HCT116 (cell line): ENCODE data around the gene ZSCAN2. TPM values are rescaled to one million over a fixed set of nuclear protein-coding genes. Genes with fewer than 3 reads are reported as not detected.

Source experiments
- ATAC-seq: fragments of 200-7000 bp; cut with Tn5 transposase; 2 replicates; pipeline ENCODE4 v1.9.1; 2020; ENCODE audit warnings: mild to moderate bottlenecking, moderate library complexity
- BruUV-seq: library from RNA; stranded (reverse); fragments of 400-500 nt; replicated peaks from 2 replicates; lab custom pipeline; 2021; lab: Mats Ljungman, UMichigan
- CTCF ChIA-PET: fragments of 300-600 bp; sonication (Branson Sonifier 250); formaldehyde crosslinking; loops from one replicate; lab custom pipeline; 2021; ENCODE audit warnings: antibody characterized with exemption; lab: Charles Lee
- POLR2A ChIA-PET: fragments of 300-600, 350-600 bp; sonication (Branson Sonifier 250); formaldehyde crosslinking; loops from one replicate; lab custom pipeline; 2021; ENCODE audit warnings: antibody characterized with exemption; lab: Charles Lee
- RAD21 ChIA-PET, 2 experiments: fragments of 300-600 bp; sonication (Branson Sonifier 250); formaldehyde crosslinking; loops; one replicate each; lab custom pipeline; 2023; ENCODE audit warnings: low total read pairs in 2 of 2; ENCODE audit not compliant: uncharacterized antibody in 2 of 2, unreplicated experiment in 2 of 2, low non-redundant PET in 1 of 2; lab: Charles Lee
- DNase-seq: peaks from one replicate; pipeline ENCODE4 v3.0.0-alpha.2; 2010; ENCODE audit warnings: low read depth, low spot score
- H2AFZ ChIP-seq: fragments of 200-600 bp; shearing (Covaris generic), sonication (generic); 2 replicates; pipeline ENCODE4 v1.6.1; 2017; ENCODE audit warnings: low read depth, mixed run types, mixed read lengths, antibody characterized with exemption, low read length; ENCODE audit not compliant: poor library complexity, severe bottlenecking
- H3K27ac ChIP-seq: 2 replicates; pipeline ENCODE4 v1.5.1; 2012; ENCODE audit warnings: low read depth, low read length
- H3K27me3 ChIP-seq: fragments of 200-600 bp; sonication (generic); 2 replicates; pipeline ENCODE4 v1.6.1; 2016; ENCODE audit warnings: mixed run types, low read length, mixed read lengths; ENCODE audit not compliant: insufficient read depth
- H3K36me3 ChIP-seq, 2 experiments: fragments of 200-500 bp in 1 of 2; fragments of 200-600 bp in 1 of 2; sonication (Bioruptor generic) in 1 of 2; sonication (generic) in 1 of 2; 2 replicates each; pipeline versions ENCODE4 v1.5.1 to v1.6.1; 2014 to 2016; ENCODE audit warnings: low read length in 2 of 2, inconsistent platforms in 1 of 2, mixed read lengths in 1 of 2, mixed run types in 1 of 2; ENCODE audit not compliant: insufficient read depth in 2 of 2, control insufficient read depth in 1 of 2
- H3K4me1 ChIP-seq, 2 experiments: fragments of 200-600 bp in 1 of 2; sonication (generic) in 1 of 2; 2 replicates each; pipeline versions ENCODE4 v1.5.1 to v1.6.1; 2012 to 2017; ENCODE audit warnings: low read length in 2 of 2, inconsistent platforms in 1 of 2, mild to moderate bottlenecking in 1 of 2, mixed read lengths in 1 of 2, mixed run types in 1 of 2, moderate library complexity in 1 of 2; ENCODE audit not compliant: insufficient read depth in 2 of 2, control insufficient read depth in 1 of 2
- H3K4me2 ChIP-seq: fragments of 200-600 bp; sonication (generic); 2 replicates; pipeline ENCODE4 v1.6.1; 2017; ENCODE audit warnings: mixed run types, low read length, mixed read lengths
- H3K4me3 ChIP-seq, 2 experiments: fragments of 200-600 bp in 1 of 2; sonication (generic) in 1 of 2; replicated peaks in 1 of 2; 2 replicates each; pipeline ENCODE4 v1.5.1; 2011 to 2016; ENCODE audit warnings: low read length in 2 of 2, control low read depth in 1 of 2, low read depth in 1 of 2, mild to moderate bottlenecking in 1 of 2, mixed read lengths in 1 of 2, mixed run types in 1 of 2
- H3K79me2 ChIP-seq: fragments of 200-600 bp; sonication (generic); 2 replicates; pipeline ENCODE4 v1.6.1; 2017; ENCODE audit warnings: mild to moderate bottlenecking, mixed run types, low read length, moderate library complexity, mixed read lengths; ENCODE audit not compliant: insufficient read depth
- H3K9ac ChIP-seq: fragments of 200-600 bp; sonication (generic); 2 replicates; pipeline ENCODE4 v1.6.1; 2016; ENCODE audit warnings: low read length, mixed read lengths
- H3K9me2 ChIP-seq: fragments of 200-600 bp; sonication (generic), shearing (Covaris generic); 2 replicates; pipeline ENCODE4 v1.6.1; 2017; ENCODE audit warnings: mixed run types, mild to moderate bottlenecking, moderate library complexity; ENCODE audit not compliant: insufficient read depth
- H3K9me3 ChIP-seq, 2 experiments: fragments of 200-500 bp in 1 of 2; fragments of 200-600 bp in 1 of 2; sonication (Bioruptor generic) in 1 of 2; sonication (generic) in 1 of 2; 2 replicates each; pipeline ENCODE4 v1.6.1; 2014 to 2017; ENCODE audit warnings: low read length in 2 of 2, mixed read lengths in 2 of 2, inconsistent platforms in 1 of 2, low read depth in 1 of 2, mild to moderate bottlenecking in 1 of 2, mixed run types in 1 of 2, moderate library complexity in 1 of 2; ENCODE audit not compliant: control insufficient read depth in 1 of 2, insufficient read depth in 1 of 2
- H4K20me1 ChIP-seq: fragments of 200-600 bp; sonication (generic), shearing (Covaris generic); 2 replicates; pipeline ENCODE4 v1.6.1; 2017; ENCODE audit warnings: mixed run types, mild to moderate bottlenecking, moderate library complexity; ENCODE audit not compliant: insufficient read depth
- CEBPB ChIP-seq: IDR thresholded peaks from 2 replicates; pipeline ENCODE4 v1.6.1; 2012; ENCODE audit warnings: low read depth
- ELF1 ChIP-seq: IDR thresholded peaks from 2 replicates; pipeline ENCODE4 v1.6.1; 2012; ENCODE audit warnings: low read depth, borderline replicate concordance
- EZH2 ChIP-seq: fragments of 200-600 bp; sonication (generic); IDR thresholded peaks from 2 replicates; pipeline ENCODE4 v1.6.1; 2017; ENCODE audit warnings: antibody characterized with exemption, mixed run types
- POLR2A ChIP-seq: IDR thresholded peaks from 2 replicates; pipeline ENCODE4 v1.7.0; 2011; ENCODE audit warnings: borderline replicate concordance; ENCODE audit not compliant: insufficient read depth, insufficient read length; ENCODE audit errors: extremely low read depth
- SIN3A ChIP-seq: IDR thresholded peaks from 2 replicates; pipeline ENCODE4 v1.6.1; 2012; ENCODE audit warnings: low read depth
- SRF ChIP-seq: IDR thresholded peaks from 2 replicates; pipeline ENCODE4 v1.6.1; 2012; ENCODE audit warnings: low read depth
- ZFX ChIP-seq: fragments of 450-650 bp; IDR thresholded peaks from 2 replicates; pipeline ENCODE4 v1.6.1; 2017
- ZNF274 ChIP-seq: fragments of 200-500 bp; sonication (Bioruptor generic); IDR thresholded peaks from 2 replicates; pipeline ENCODE4 v1.6.1; 2014; ENCODE audit warnings: mild to moderate bottlenecking, low read depth, low read length, inconsistent platforms
- intact Hi-C: fragments of 100-400 bp; cut with micrococcal nuclease; formaldehyde crosslinking; loops from 2 replicates; pipeline ENCODE4 v1.10.0; 2022
- total RNA-seq: library from RNA; stranded (reverse); gene quantifications from one replicate; pipeline ENCODE4 v1.2.1, GENCODE V29; 2021; ENCODE audit not compliant: unreplicated experiment
- TF ChIP-seq, protein P1 (sequence below): IDR thresholded peaks from 2 replicates; pipeline ENCODE4 v1.6.1; 2012
- TF ChIP-seq, protein P2 (sequence below): IDR thresholded peaks from 2 replicates; pipeline ENCODE4 v1.6.1; 2011; ENCODE audit warnings: mild to moderate bottlenecking, low read length, moderate library complexity; ENCODE audit not compliant: insufficient replicate concordance; ENCODE audit errors: extremely low read depth
- TF ChIP-seq, protein P3 (sequence below): IDR thresholded peaks from 2 replicates; pipeline ENCODE4 v1.6.1; 2012

ZSCAN2 gene
- total RNA-seq, 1 experiment from 2014 or later: 15.5 TPM

DNA sequence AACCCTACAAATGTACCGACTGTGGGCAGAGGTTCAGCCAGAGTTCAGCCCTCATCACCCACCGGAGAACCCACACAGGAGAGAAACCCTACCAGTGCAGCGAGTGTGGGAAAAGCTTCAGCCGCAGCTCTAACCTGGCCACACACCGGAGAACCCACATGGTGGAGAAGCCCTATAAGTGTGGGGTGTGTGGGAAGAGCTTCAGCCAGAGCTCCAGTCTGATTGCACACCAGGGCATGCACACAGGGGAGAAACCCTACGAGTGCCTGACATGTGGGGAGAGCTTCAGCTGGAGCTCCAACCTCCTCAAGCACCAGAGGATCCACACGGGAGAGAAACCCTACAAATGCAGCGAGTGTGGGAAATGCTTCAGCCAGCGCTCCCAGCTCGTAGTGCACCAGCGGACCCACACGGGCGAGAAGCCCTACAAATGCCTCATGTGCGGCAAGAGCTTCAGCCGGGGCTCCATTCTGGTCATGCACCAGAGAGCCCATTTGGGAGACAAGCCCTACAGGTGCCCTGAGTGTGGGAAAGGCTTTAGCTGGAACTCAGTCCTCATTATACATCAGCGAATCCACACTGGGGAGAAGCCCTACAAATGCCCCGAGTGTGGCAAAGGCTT is 20.7 kb downstream of the ZSCAN2 start:
- Histone ChIP-seq H3K27ac (no peak overlapping the region), H3K9ac (no peak overlapping the region), H3K79me2 (no peaks in the 10 kb centered on the region; the same call in 1 of the 2 replicates), H4K20me1 (no peaks in the 10 kb centered on the region), H2AFZ (no peak overlapping the region), H3K27me3 (no peaks in the 10 kb centered on the region), H3K4me2 (no peak overlapping the region), H3K9me2 (no peaks in the 10 kb centered on the region), H3K36me3 (peaks cover 8 to 18% of the 10 kb centered on the region in 2 experiments; a peak in 3 of 4 replicates), H3K4me3 (no peak overlapping the region), H3K4me1 (no peaks in the 10 kb centered on the region), H3K9me3 (peaks cover 18 to 20% of the 10 kb centered on the region in 2 experiments; a peak in 3 of 4 replicates)
- BruUV-seq: no TSS peak
- TF ChIP-seq ELF1 (no peak), POLR2A (no peak), ZNF274 (no peak), CEBPB (no peak), SRF (no peak), EZH2 (no peak), SIN3A (no peak), ZFX (no peak)
- TF ChIP-seq, protein P1, sequence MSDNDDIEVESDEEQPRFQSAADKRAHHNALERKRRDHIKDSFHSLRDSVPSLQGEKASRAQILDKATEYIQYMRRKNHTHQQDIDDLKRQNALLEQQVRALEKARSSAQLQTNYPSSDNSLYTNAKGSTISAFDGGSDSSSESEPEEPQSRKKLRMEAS: no peak
- TF ChIP-seq, protein P2, sequence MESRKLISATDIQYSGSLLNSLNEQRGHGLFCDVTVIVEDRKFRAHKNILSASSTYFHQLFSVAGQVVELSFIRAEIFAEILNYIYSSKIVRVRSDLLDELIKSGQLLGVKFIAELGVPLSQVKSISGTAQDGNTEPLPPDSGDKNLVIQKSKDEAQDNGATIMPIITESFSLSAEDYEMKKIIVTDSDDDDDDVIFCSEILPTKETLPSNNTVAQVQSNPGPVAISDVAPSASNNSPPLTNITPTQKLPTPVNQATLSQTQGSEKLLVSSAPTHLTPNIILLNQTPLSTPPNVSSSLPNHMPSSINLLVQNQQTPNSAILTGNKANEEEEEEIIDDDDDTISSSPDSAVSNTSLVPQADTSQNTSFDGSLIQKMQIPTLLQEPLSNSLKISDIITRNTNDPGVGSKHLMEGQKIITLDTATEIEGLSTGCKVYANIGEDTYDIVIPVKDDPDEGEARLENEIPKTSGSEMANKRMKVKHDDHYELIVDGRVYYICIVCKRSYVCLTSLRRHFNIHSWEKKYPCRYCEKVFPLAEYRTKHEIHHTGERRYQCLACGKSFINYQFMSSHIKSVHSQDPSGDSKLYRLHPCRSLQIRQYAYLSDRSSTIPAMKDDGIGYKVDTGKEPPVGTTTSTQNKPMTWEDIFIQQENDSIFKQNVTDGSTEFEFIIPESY: no peak
- TF ChIP-seq, protein P3, sequence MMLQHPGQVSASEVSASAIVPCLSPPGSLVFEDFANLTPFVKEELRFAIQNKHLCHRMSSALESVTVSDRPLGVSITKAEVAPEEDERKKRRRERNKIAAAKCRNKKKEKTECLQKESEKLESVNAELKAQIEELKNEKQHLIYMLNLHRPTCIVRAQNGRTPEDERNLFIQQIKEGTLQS: no peak
- ATAC-seq (no peak), DNase-seq (no peak)
- CTCF ChIA-PET: no interaction called here
- POLR2A ChIA-PET: no interaction called here
- RAD21 ChIA-PET: no interaction called here
- intact Hi-C loops: no loop called here
